Common myeloid progenitor, CD34-positive (primary cell): ENCODE results near the gene PAFAH1B2.

Experiments
- CTCF ChIA-PET: fragments of 350-600 bp; sonication (Branson Sonifier 250); formaldehyde crosslinking; loops from one replicate; lab custom pipeline; 2021; ENCODE audit warnings: antibody characterized with exemption; lab: Charles Lee
- POLR2A ChIA-PET: fragments of 350-600 bp; sonication (Branson Sonifier 250); formaldehyde crosslinking; loops from one replicate; lab custom pipeline; 2021; ENCODE audit warnings: antibody characterized with exemption; lab: Charles Lee
- DNase-seq, 3 donors: peaks; one replicate each; pipeline versions ENCODE4 v3.0.0 to v3.0.0-alpha.2; 2013
- H3K27ac ChIP-seq, 2 experiments: 1 replicate in 1 of 2; 2 replicates in 1 of 2; pipeline ENCODE4 v1.7.0; 2013; ENCODE audit warnings: inconsistent platforms in 2 of 2, low read length in 2 of 2, mild to moderate bottlenecking in 2 of 2, low read depth in 1 of 2, moderate library complexity in 1 of 2; ENCODE audit not compliant: severe bottlenecking in 2 of 2, insufficient read depth in 1 of 2, poor library complexity in 1 of 2
- H3K27me3 ChIP-seq, 5 experiments: replicated peaks in 2 of 5; 1 replicate in 3 of 5; 2 replicates in 2 of 5; pipeline versions ENCODE4 v1.6.1 to v1.7.0; 2013; ENCODE audit warnings: low read length in 4 of 5, mild to moderate bottlenecking in 2 of 5, moderate library complexity in 2 of 5, inconsistent platforms in 1 of 5; ENCODE audit not compliant: insufficient read depth in 5 of 5, control insufficient read depth in 4 of 5
- H3K36me3 ChIP-seq, 4 experiments: 1 replicate in 2 of 4; 2 replicates in 2 of 4; pipeline versions ENCODE4 v1.6.1 to v1.7.0; 2013; ENCODE audit warnings: low read length in 3 of 4, control low read depth in 1 of 4, mild to moderate bottlenecking in 1 of 4; ENCODE audit not compliant: control insufficient read depth in 4 of 4, insufficient read depth in 4 of 4
- H3K4me1 ChIP-seq, 4 experiments: 1 replicate in 3 of 4; 2 replicates in 1 of 4; pipeline versions ENCODE4 v1.6.1 to v1.7.1; 2013; ENCODE audit warnings: low read length in 3 of 4, mild to moderate bottlenecking in 3 of 4, control low read depth in 1 of 4, inconsistent platforms in 1 of 4, moderate library complexity in 1 of 4; ENCODE audit not compliant: control insufficient read depth in 4 of 4, insufficient read depth in 4 of 4; ENCODE audit errors: control extremely low read depth in 1 of 4
- H3K4me3 ChIP-seq, 7 experiments: 1 replicate in 4 of 7; 2 replicates in 3 of 7; pipeline versions ENCODE4 v1.5.1 to v1.7.0; 2013; ENCODE audit warnings: mild to moderate bottlenecking in 7 of 7, low read length in 6 of 7, moderate library complexity in 6 of 7, inconsistent platforms in 2 of 7, low read depth in 2 of 7, control low read depth in 1 of 7; ENCODE audit not compliant: insufficient read depth in 4 of 7, control insufficient read depth in 1 of 7; ENCODE audit errors: extremely low read depth in 1 of 7
- H3K9me3 ChIP-seq, 5 experiments: 1 replicate in 4 of 5; 2 replicates in 1 of 5; pipeline versions ENCODE4 v1.6.1 to v1.7.1; 2013; ENCODE audit warnings: low read length in 4 of 5, mild to moderate bottlenecking in 2 of 5, inconsistent platforms in 1 of 5, low read depth in 1 of 5, moderate library complexity in 1 of 5; ENCODE audit not compliant: control insufficient read depth in 4 of 5, insufficient read depth in 2 of 5; ENCODE audit errors: control extremely low read depth in 1 of 5
- WGBS: methylation state at CpG from one replicate; pipeline ENCODE4 v1.1.5; 2013; ENCODE audit not compliant: insufficient coverage; 5-methylcytosine and 5-hydroxymethylcytosine counted together

The PAFAH1B2 gene

DNA sequence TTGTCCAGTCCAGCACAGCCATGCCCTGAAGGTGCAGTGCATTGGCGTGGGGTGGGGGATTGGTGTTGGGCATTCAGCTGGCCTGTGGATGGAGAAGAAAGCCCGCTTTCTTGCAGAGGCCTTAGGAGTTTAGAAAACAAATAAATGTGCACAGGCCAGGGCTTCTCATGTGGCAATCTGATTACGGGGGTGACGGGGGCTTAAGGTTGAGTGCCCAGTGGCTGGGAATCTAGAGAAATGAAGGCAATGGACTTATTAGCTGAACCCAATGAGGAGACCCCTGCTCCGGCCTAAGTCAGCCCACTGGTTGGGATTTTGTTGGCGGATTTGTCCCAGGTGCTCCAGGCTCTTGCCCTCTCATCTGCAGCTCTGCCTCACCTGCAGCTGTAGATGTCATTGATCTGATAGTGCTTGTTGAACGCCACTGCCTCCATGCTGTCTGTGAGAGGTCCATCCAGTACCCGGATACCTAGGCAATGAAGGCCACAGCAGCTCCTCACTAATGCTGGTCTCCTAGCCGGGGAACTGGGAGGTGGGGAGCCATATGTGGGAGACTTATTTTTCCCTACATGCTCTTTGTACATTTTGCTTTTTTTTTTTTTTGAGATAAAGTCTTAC is 81.6 kb downstream of the PAFAH1B2 start:
- peaks cover 8 to 75% (median 50%) of the 10 kb centered on the region in 4 experiments for H3K36me3 ChIP-seq
- H3K4me3 ChIP-seq: no peak overlapping the region
- CTCF ChIA-PET: interaction anchor here (0.6 to 11.2 kb wide), 17 partner anchors 8 to 493 kb away, joined by 3 to 100 read pairs (median 9); partner anchors contain the start of genes APOA5, PAFAH1B2, SIDT2 and SIK3
- H3K9me3 ChIP-seq: no peaks in the 10 kb centered on the region
- H3K27ac ChIP-seq: no peak overlapping the region
- H3K27me3 ChIP-seq: no peaks in the 10 kb centered on the region
- no peak for DNase-seq
- WGBS: 99% methylated on average over 9 of the region's 9 CpGs
- peaks cover 0 to 6% (median 4%) of the 10 kb centered on the region in 4 experiments for H3K4me1 ChIP-seq
- POLR2A ChIA-PET: no interaction called here
